T-helper 17 cell (primary cell): Measurements from ENCODE around the gene PACS2. TPM values are rescaled to one million over a fixed set of nuclear protein-coding genes. Genes with fewer than 3 reads are reported as not detected.
A peak's percentile ranks its signal among the peaks of the same experiment; 100 is the strongest.
"Not testable (repeated sequence)": the region's sequence is repeated elsewhere in the genome, so short reads cannot be mapped to it uniquely, and the experiment has no call there.

Experiments
- ATAC-seq: fragments of 150-1000 bp; cut with Tn5 transposase; 2 replicates; pipeline ENCODE4 v1.10.0; 2021; ENCODE audit warnings: mild to moderate bottlenecking, moderate library complexity
- DNase-seq, 3 donors: peaks; one replicate each; pipeline versions ENCODE4 v3.0.0 to v3.0.0-alpha.2; 2020 to 2021
- H3K9me3 ChIP-seq: one replicate; pipeline ENCODE4 v1.7.0; 2013; ENCODE audit warnings: low read length, mild to moderate bottlenecking; ENCODE audit not compliant: control insufficient read depth, poor library complexity, severe bottlenecking
- H3K27ac Mint-ChIP-seq: one replicate; pipeline ENCODE4 v1.8.0; 2022; ENCODE audit warnings: mild to moderate bottlenecking, moderate library complexity, mixed read lengths
- H3K27me3 Mint-ChIP-seq: one replicate; pipeline ENCODE4 v1.8.0; 2022; ENCODE audit warnings: mixed read lengths
- H3K36me3 Mint-ChIP-seq: one replicate; pipeline ENCODE4 v1.8.0; 2022; ENCODE audit warnings: low read depth, mixed read lengths
- H3K4me1 Mint-ChIP-seq: one replicate; pipeline ENCODE4 v1.8.0; 2022; ENCODE audit warnings: mild to moderate bottlenecking, mixed read lengths
- H3K4me3 Mint-ChIP-seq: one replicate; pipeline ENCODE4 v1.8.0; 2022; ENCODE audit warnings: mild to moderate bottlenecking, moderate library complexity, mixed read lengths
- total RNA-seq, 4 donors: library from RNA in 2 of 4; stranded (reverse) in 2 of 4; gene quantifications; one replicate each; pipeline ENCODE4 v1.2.3 and lab custom pipeline; 2022 to 2026

Gene PACS2
- total RNA-seq, 2 donors from 2014 or later, result 56.0 to 64.9 TPM

- peak; percentile 45 for ATAC-seq
- H3K4me1 Mint-ChIP-seq, result peaks cover 27% of the 10 kb centered on the region
These were observed 33.0 kb upstream of the PACS2 start for GRCh38 chr14:105281371-105282097.

GRCh38 chr14:105282098-105282725, 32.3 kb upstream of the PACS2 start:
- no peaks in the 10 kb centered on the region for H3K27me3 Mint-ChIP-seq
- H3K27ac Mint-ChIP-seq, result peak overlapping the region; percentile 75
- no peaks in the 10 kb centered on the region for H3K9me3 ChIP-seq
- peaks cover 30% of the 10 kb centered on the region for H3K4me1 Mint-ChIP-seq
- no peaks in the 10 kb centered on the region for H3K36me3 Mint-ChIP-seq
- no peak overlapping the region for H3K4me3 Mint-ChIP-seq
- no peak for ATAC-seq
- no peak for DNase-seq

More at GRCh38 chr14:105281371-105282097, 33.0 kb upstream of the PACS2 start:
- DNase-seq, result no peak
- H3K27me3 Mint-ChIP-seq, result no peaks in the 10 kb centered on the region
- H3K27ac Mint-ChIP-seq, result peak overlapping the region; percentile 75
- H3K9me3 ChIP-seq, result no peaks in the 10 kb centered on the region
- no peak overlapping the region for H3K4me3 Mint-ChIP-seq
- no peaks in the 10 kb centered on the region for H3K36me3 Mint-ChIP-seq

GRCh38 chr14:105283028-105283427, 31.5 kb upstream of the PACS2 start:
- no peaks in the 10 kb centered on the region for H3K27me3 Mint-ChIP-seq
- DNase-seq (no peak), ATAC-seq (no peak)
- no peaks in the 10 kb centered on the region for H3K9me3 ChIP-seq
- H3K4me1 Mint-ChIP-seq, result peaks cover 33% of the 10 kb centered on the region
- no peaks in the 10 kb centered on the region for H3K36me3 Mint-ChIP-seq
- no peak overlapping the region for H3K27ac Mint-ChIP-seq
- no peak overlapping the region for H3K4me3 Mint-ChIP-seq

GRCh38 chr14:105283899-105284298, 30.6 kb upstream of the PACS2 start:
- Mint-ChIP-seq H3K27me3 (no peaks in the 10 kb centered on the region), H3K4me1 (peaks cover 33% of the 10 kb centered on the region), H3K27ac (peak overlapping the region; percentile 70), H3K36me3 (no peaks in the 10 kb centered on the region), H3K4me3 (no peak overlapping the region)
- DNase-seq (no peak), ATAC-seq (peak; percentile 30)
- H3K9me3 ChIP-seq, result no peaks in the 10 kb centered on the region

- Mint-ChIP-seq H3K27me3 (no peaks in the 10 kb centered on the region), H3K4me1 (peaks cover 29% of the 10 kb centered on the region), H3K27ac (no peak overlapping the region), H3K36me3 (no peaks in the 10 kb centered on the region), H3K4me3 (no peak overlapping the region)
- no peaks in the 10 kb centered on the region for H3K9me3 ChIP-seq
- ATAC-seq (no peak), DNase-seq (no peak)
These were observed 29.4 kb upstream of the PACS2 start for GRCh38 chr14:105285174-105285573.

GRCh38 chr14:105286759-105287144, 27.8 kb upstream of the PACS2 start:
- DNase-seq (no peak), ATAC-seq (no peak)
- H3K4me3 Mint-ChIP-seq, result no peak overlapping the region
- no peaks in the 10 kb centered on the region for H3K9me3 ChIP-seq
- no peaks in the 10 kb centered on the region for H3K36me3 Mint-ChIP-seq
- H3K4me1 Mint-ChIP-seq, result peaks cover 31% of the 10 kb centered on the region
- no peaks in the 10 kb centered on the region for H3K27me3 Mint-ChIP-seq
- no peak overlapping the region for H3K27ac Mint-ChIP-seq

GRCh38 chr14:105287249-105288102, 27.1 kb upstream of the PACS2 start:
- H3K36me3 Mint-ChIP-seq, result no peaks in the 10 kb centered on the region
- no peaks in the 10 kb centered on the region for H3K9me3 ChIP-seq
- H3K27ac Mint-ChIP-seq, result no peak overlapping the region
- no peak overlapping the region for H3K4me3 Mint-ChIP-seq
- H3K4me1 Mint-ChIP-seq, result peaks cover 27% of the 10 kb centered on the region
- no peak for DNase-seq
- no peak for ATAC-seq
- no peaks in the 10 kb centered on the region for H3K27me3 Mint-ChIP-seq

GRCh38 chr14:105288936-105289335, 25.6 kb upstream of the PACS2 start:
- peaks cover 31% of the 10 kb centered on the region for H3K4me1 Mint-ChIP-seq

GRCh38 chr14:105290621-105291346, 23.8 kb upstream of the PACS2 start:
- peak overlapping the region; percentile 61 for H3K27ac Mint-ChIP-seq
- peaks cover 33% of the 10 kb centered on the region for H3K4me1 Mint-ChIP-seq
- no peaks in the 10 kb centered on the region for H3K36me3 Mint-ChIP-seq
- no peaks in the 10 kb centered on the region for H3K27me3 Mint-ChIP-seq
- ATAC-seq (no peak), DNase-seq (no peak)
- no peaks in the 10 kb centered on the region for H3K9me3 ChIP-seq
- H3K4me3 Mint-ChIP-seq, result no peak overlapping the region

More at GRCh38 chr14:105288936-105289335, 25.6 kb upstream of the PACS2 start:
- DNase-seq, H3K9me3 ChIP-seq, ATAC-seq, H3K27me3 Mint-ChIP-seq, H3K4me3 Mint-ChIP-seq, H3K36me3 Mint-ChIP-seq: not testable (repeated sequence)
- peak overlapping the region; percentile 60 for H3K27ac Mint-ChIP-seq

- no peaks in the 10 kb centered on the region for H3K27me3 Mint-ChIP-seq
- DNase-seq, result no peak
These were observed 21.5 kb upstream of the PACS2 start for GRCh38 chr14:105292826-105293711.

GRCh38 chr14:105294142-105294597, 20.4 kb upstream of the PACS2 start:
- no peaks in the 10 kb centered on the region for H3K27me3 Mint-ChIP-seq
- H3K4me3 Mint-ChIP-seq, result peak overlapping the region; percentile 85
- H3K4me1 Mint-ChIP-seq, result peaks cover 31% of the 10 kb centered on the region
- peak; percentile 97 for ATAC-seq
- peak overlapping the region; percentile 94 for H3K27ac Mint-ChIP-seq
- no peaks in the 10 kb centered on the region for H3K36me3 Mint-ChIP-seq
- H3K9me3 ChIP-seq, result no peaks in the 10 kb centered on the region
- peak in 2 of 3 donors; percentile 41 to 52 for DNase-seq

More at GRCh38 chr14:105292826-105293711, 21.5 kb upstream of the PACS2 start:
- H3K4me1 Mint-ChIP-seq, result peaks cover 27% of the 10 kb centered on the region
- no peaks in the 10 kb centered on the region for H3K36me3 Mint-ChIP-seq
- peak overlapping the region; percentile 94 for H3K27ac Mint-ChIP-seq
- ATAC-seq, result peak; percentile 5
- H3K4me3 Mint-ChIP-seq, result peak overlapping the region; percentile 76
- no peaks in the 10 kb centered on the region for H3K9me3 ChIP-seq

GRCh38 chr14:105297311-105297710, 17.2 kb upstream of the PACS2 start:
- not testable (repeated sequence) for H3K9me3 ChIP-seq, DNase-seq, H3K27me3 Mint-ChIP-seq, H3K36me3 Mint-ChIP-seq, ATAC-seq, H3K27ac Mint-ChIP-seq, H3K4me3 Mint-ChIP-seq
- peaks cover 36% of the 10 kb centered on the region for H3K4me1 Mint-ChIP-seq
